B cell (primary cell): ENCODE data around the gene CLDN7. TPM values are rescaled to one million over a fixed set of nuclear protein-coding genes. Genes with fewer than 3 reads are reported as not detected.

Experiments used
- ATAC-seq: fragments of 200-7000 bp; cut with Tn5 transposase; one replicate; pipeline ENCODE4 v1.10.0; 2021; ENCODE audit warnings: low read depth, mild to moderate bottlenecking, moderate number of reproducible peaks, moderate library complexity
- CTCF ChIA-PET: fragments of 350-600 bp; sonication (Branson Sonifier 250); formaldehyde crosslinking; loops from one replicate; lab custom pipeline; 2021; ENCODE audit warnings: antibody characterized with exemption, inconsistent platforms; lab: Charles Lee
- POLR2A ChIA-PET: fragments of 350-600 bp; sonication (Branson Sonifier 250); formaldehyde crosslinking; loops from one replicate; lab custom pipeline; 2021; ENCODE audit warnings: antibody characterized with exemption; lab: Charles Lee
- DNase-seq: peaks from one replicate; pipeline ENCODE4 v3.0.0; 2013
- H2AFZ ChIP-seq: 2 replicates; pipeline ENCODE4 v1.6.1; 2012; ENCODE audit warnings: mild to moderate bottlenecking, low read depth, low read length; ENCODE audit not compliant: insufficient read depth, poor library complexity, severe bottlenecking
- H3K27ac ChIP-seq, 2 donors: 1 replicate in 1 of 2; 2 replicates in 1 of 2; pipeline ENCODE4 v1.5.1; 2012 to 2013; ENCODE audit warnings: low read length in 2 of 2, mild to moderate bottlenecking in 2 of 2, moderate library complexity in 1 of 2
- H3K27me3 ChIP-seq, 4 experiments: fragments of 200-600 bp in 1 of 4; sonication (generic) in 1 of 4; replicated peaks in 1 of 4; 1 replicate in 2 of 4; 2 replicates in 2 of 4; pipeline versions ENCODE4 v1.6.1 to v1.7.0; 2013 to 2016; ENCODE audit warnings: low read length in 3 of 4, mild to moderate bottlenecking in 2 of 4, mixed read lengths in 1 of 4, moderate library complexity in 1 of 4; ENCODE audit not compliant: insufficient read depth in 4 of 4, control insufficient read depth in 3 of 4; ENCODE audit errors: control extremely low read depth in 1 of 4
- H3K36me3 ChIP-seq, 2 experiments: replicated peaks in 1 of 2; 1 replicate in 1 of 2; 2 replicates in 1 of 2; pipeline versions ENCODE4 v1.6.1 to v1.7.1; 2013; ENCODE audit warnings: low read length in 1 of 2; ENCODE audit not compliant: insufficient read depth in 2 of 2, control insufficient read depth in 1 of 2; ENCODE audit errors: control extremely low read depth in 1 of 2, extremely low read depth in 1 of 2
- H3K4me1 ChIP-seq, 2 donors: fragments of 200-600 bp in 1 of 2; sonication (generic) in 1 of 2; 1 replicate in 1 of 2; 2 replicates in 1 of 2; pipeline versions ENCODE4 v1.5.1 to v1.6.1; 2013 to 2017; ENCODE audit warnings: low read length in 2 of 2; ENCODE audit not compliant: control insufficient read depth in 2 of 2, insufficient read depth in 2 of 2
- H3K4me2 ChIP-seq: replicated peaks from 2 replicates; pipeline ENCODE3; 2012; ENCODE audit warnings: mild to moderate bottlenecking, low read depth, low read length; ENCODE audit not compliant: poor library complexity, severe bottlenecking
- H3K4me3 ChIP-seq, 5 experiments: fragments of 200-600 bp in 1 of 5; sonication (generic) in 1 of 5; 1 replicate in 3 of 5; 2 replicates in 2 of 5; pipeline versions ENCODE4 v1.5.1 to v1.7.0; 2011 to 2016; ENCODE audit warnings: low read length in 4 of 5, mild to moderate bottlenecking in 4 of 5, low read depth in 2 of 5, control low read depth in 1 of 5, moderate library complexity in 1 of 5; ENCODE audit not compliant: insufficient read depth in 1 of 5; ENCODE audit errors: control extremely low read depth in 1 of 5, extremely low read depth in 1 of 5
- H3K79me2 ChIP-seq: fragments of 200-600 bp; sonication (generic); one replicate; pipeline ENCODE4 v1.6.0; 2016; ENCODE audit warnings: low read length; ENCODE audit not compliant: control insufficient read depth, insufficient read depth
- H3K9ac ChIP-seq: fragments of 200-600 bp; sonication (generic); 2 replicates; pipeline ENCODE4 v1.6.1; 2017; ENCODE audit warnings: mild to moderate bottlenecking, low read length, moderate library complexity
- H3K9me3 ChIP-seq, 3 donors: one replicate each; pipeline versions ENCODE4 v1.6.1 to v1.7.1; 2013; ENCODE audit warnings: low read length in 2 of 3; ENCODE audit not compliant: control insufficient read depth in 2 of 3, insufficient read depth in 1 of 3; ENCODE audit errors: control extremely low read depth in 1 of 3
- H4K20me1 ChIP-seq: 2 replicates; pipeline ENCODE4 v1.6.0; 2012; ENCODE audit warnings: mild to moderate bottlenecking, low read length; ENCODE audit not compliant: insufficient read depth, control insufficient read depth, poor library complexity, severe bottlenecking
- H3K27ac Mint-ChIP-seq: one replicate; pipeline ENCODE4 v1.8.0; 2021; ENCODE audit warnings: mixed read lengths
- H3K27me3 Mint-ChIP-seq: one replicate; pipeline ENCODE4 v1.8.0; 2021; ENCODE audit warnings: mixed read lengths
- H3K4me1 Mint-ChIP-seq: one replicate; pipeline ENCODE4 v1.8.0; 2021; ENCODE audit warnings: mixed read lengths
- H3K4me3 Mint-ChIP-seq: one replicate; pipeline ENCODE4 v1.8.0; 2021; ENCODE audit warnings: mixed read lengths
- H3K9me3 Mint-ChIP-seq: one replicate; pipeline ENCODE4 v1.8.0; 2022; ENCODE audit warnings: mixed read lengths; ENCODE audit not compliant: insufficient read depth
- CTCF ChIP-seq: fragments of 200-600 bp; IDR thresholded peaks from one replicate; pipeline ENCODE4 v1.8.0; 2022; ENCODE audit warnings: antibody characterized with exemption, mild to moderate bottlenecking
- EZH2 ChIP-seq: IDR thresholded peaks from 2 replicates; pipeline ENCODE4 v1.6.1; 2012; ENCODE audit warnings: borderline replicate concordance, low read depth, mild to moderate bottlenecking, moderate library complexity, low read length; ENCODE audit not compliant: insufficient read depth, poor library complexity, severe bottlenecking
- WGBS: methylation state at CpG from one replicate; pipeline ENCODE4 v1.1.5; 2013; ENCODE audit warnings: missing lambda C conversion rate; ENCODE audit not compliant: insufficient coverage; 5-methylcytosine and 5-hydroxymethylcytosine counted together
- intact Hi-C: fragments of 100-400 bp; cut with micrococcal nuclease; formaldehyde crosslinking; loops from one replicate; pipeline ENCODE4 v1.10.0; 2022
- polyA plus RNA-seq: library from polyadenylated mRNA; depleted of rRNA; stranded (reverse); fragments of >200 nt; gene quantifications from 2 replicates; pipeline ENCODE4 v1.2.3, GENCODE V29; 2012
- total RNA-seq, 2 donors: library from RNA; stranded (reverse); fragments of 120-200 nt in 1 of 2; gene quantifications; 1 replicate in 1 of 2; 2 replicates in 1 of 2; pipeline versions ENCODE4 v1.2.3 to v1.2.4, GENCODE V29; 2013 to 2022

The CLDN7 gene
- total and polyA plus RNA-seq, 2 donors (not counting 1 experiment from before 2014, with no cell fraction given): 1.2 to 5.8 TPM

- no peaks in the 10 kb centered on the region for H3K27me3 Mint-ChIP-seq
- no peaks in the 10 kb centered on the region for H3K9me3 Mint-ChIP-seq
- ChIA-PET POLR2A (interaction anchor here (0.6 to 13.1 kb wide), 3 partner anchors 15 to 224 kb away, joined by 3 to 157 read pairs (median 4); partner anchors contain the start of genes ACADVL and DLG4), CTCF (interaction anchor here (0.7 to 1.1 kb wide), 3 partner anchors 16 to 638 kb away, joined by 3 read pairs; partner anchors contain the start of genes ACADVL and DLG4)
- Histone ChIP-seq H3K4me2 (no peak overlapping the region), H2AFZ (no peak overlapping the region), H3K4me1 (peaks cover 45 to 56% of the 10 kb centered on the region in 2 donors), H3K36me3 (peaks cover 0 to 23% of the 10 kb centered on the region in 2 experiments), H3K4me3 (no peak overlapping the region), H3K27ac (peak overlapping the region in 1 of 2 donors; percentile 88), H3K27me3 (no peaks in the 10 kb centered on the region), H4K20me1 (peaks cover 25% of the 10 kb centered on the region), H3K9ac (no peak overlapping the region), H3K79me2 (peaks cover 60% of the 10 kb centered on the region), H3K9me3 (no peaks in the 10 kb centered on the region)
- H3K27ac Mint-ChIP-seq: peak overlapping the region; percentile 99
- 90% methylated on average over 13 of the region's 22 CpGs for WGBS
- intact Hi-C loops: loop anchor here (5.0 kb wide), 1 partner anchor 326 kb away; the partner anchor contains the start of gene SENP3
- ATAC-seq (no peak), DNase-seq (no peak)
- H3K4me1 Mint-ChIP-seq: peaks cover 58% of the 10 kb centered on the region
- TF ChIP-seq EZH2: no peak
- TF ChIP-seq CTCF: no peak
- H3K4me3 Mint-ChIP-seq: peak overlapping the region; percentile 97
Measured at GRCh38 chr17:7235693-7236665, 26.3 kb downstream of the CLDN7 start.
